Activated naive CD4-positive, alpha-beta T cell treated with Interleukin-2 at 50 U/mL for 16 hours (primary cell): ENCODE results near the gene ADAMTS4.
"Not testable (repeated sequence)": the region's sequence is repeated elsewhere in the genome, so short reads cannot be mapped to it uniquely, and the experiment has no call there.

Source experiments
- DNase-seq: peaks from one replicate; pipeline ENCODE4 v3.0.0-alpha.2; 2020

Gene ADAMTS4

GRCh38 chr1:161198897-161199431, at the start of gene ADAMTS4:
TSS of gene ADAMTS4 (minus strand) at chr1:161199054. CDS start at chr1:161198627, 427 bp downstream.
- no peak for DNase-seq

- no peak for DNase-seq
Observed at GRCh38 chr1:161244888-161245287, 46.0 kb upstream of the ADAMTS4 start.

- no peak for DNase-seq
Observed at GRCh38 chr1:161242313-161242712, 43.5 kb upstream of the ADAMTS4 start.

GRCh38 chr1:161241682-161242081, 42.8 kb upstream of the ADAMTS4 start:
- DNase-seq: no peak

- no peak for DNase-seq
Observed at GRCh38 chr1:161238039-161238473, 39.2 kb upstream of the ADAMTS4 start, which contains the start of gene NR1I3. TSS of gene NR1I3 (minus strand) at chr1:161238203. CDS start at chr1:161236565, 1,638 bp downstream.

GRCh38 chr1:161235957-161236775, 37.3 kb upstream of the ADAMTS4 start:
- DNase-seq: no peak

GRCh38 chr1:161233102-161233501, 34.2 kb upstream of the ADAMTS4 start:
- no peak for DNase-seq

- no peak for DNase-seq
Observed at GRCh38 chr1:161230762-161231161, 31.9 kb upstream of the ADAMTS4 start.

GRCh38 chr1:161229896-161230295, 31.0 kb upstream of the ADAMTS4 start:
- no peak for DNase-seq

- no peak for DNase-seq
Observed at GRCh38 chr1:161228032-161228431, 29.2 kb upstream of the ADAMTS4 start.

- peak; percentile 88 for DNase-seq
Observed at GRCh38 chr1:161227196-161227871, 28.5 kb upstream of the ADAMTS4 start.

- DNase-seq: no peak
Observed at GRCh38 chr1:161226759-161227158, 27.9 kb upstream of the ADAMTS4 start.

- no peak for DNase-seq
Observed at GRCh38 chr1:161226320-161226711, 27.5 kb upstream of the ADAMTS4 start.

- DNase-seq: peak; percentile 89
Observed at GRCh38 chr1:161225534-161226319, 26.9 kb upstream of the ADAMTS4 start, which contains the start of gene TOMM40L. TSS of gene TOMM40L (plus strand) at chr1:161226060. CDS start at chr1:161226490, 430 bp downstream.

GRCh38 chr1:161225178-161225533, 26.3 kb upstream of the ADAMTS4 start:
- no peak for DNase-seq

- not testable (repeated sequence) for DNase-seq
Observed at GRCh38 chr1:161224695-161225087, 25.8 kb upstream of the ADAMTS4 start.

GRCh38 chr1:161223805-161224694, 25.2 kb upstream of the ADAMTS4 start:
- no peak for DNase-seq

- no peak for DNase-seq
Observed at GRCh38 chr1:161222175-161223019, 23.5 kb upstream of the ADAMTS4 start.

GRCh38 chr1:161220002-161220401, 21.1 kb upstream of the ADAMTS4 start:
- DNase-seq: no peak

GRCh38 chr1:161219078-161219892, 20.4 kb upstream of the ADAMTS4 start:
- DNase-seq: no peak
